ENCODE measurements around the gene KCNK10. TPM values are rescaled to one million over a fixed set of nuclear protein-coding genes. Genes with fewer than 3 reads are reported as not detected.

KCNK10 gene
- total RNA-seq, 1 donor from 2014 or later, result not detected

GRCh38 chr14:88163731-88164255 lies 159.3 kb downstream of the KCNK10 start:
- H3K36me3 Mint-ChIP-seq, result no peaks in the 10 kb centered on the region
- no peak overlapping the region for H3K4me3 Mint-ChIP-seq
- DNase-seq (ENCODE audit: low spot score in 2 of 2, unreplicated experiment in 2 of 2), result no peak
- H3K9me3 Mint-ChIP-seq, result peaks cover 2% of the 10 kb centered on the region
- H3K4me1 Mint-ChIP-seq, result no peaks in the 10 kb centered on the region
- H3K27me3 Mint-ChIP-seq (ENCODE audit: low read depth), result peaks cover 46% of the 10 kb centered on the region
- TF ChIP-seq, protein P1, sequence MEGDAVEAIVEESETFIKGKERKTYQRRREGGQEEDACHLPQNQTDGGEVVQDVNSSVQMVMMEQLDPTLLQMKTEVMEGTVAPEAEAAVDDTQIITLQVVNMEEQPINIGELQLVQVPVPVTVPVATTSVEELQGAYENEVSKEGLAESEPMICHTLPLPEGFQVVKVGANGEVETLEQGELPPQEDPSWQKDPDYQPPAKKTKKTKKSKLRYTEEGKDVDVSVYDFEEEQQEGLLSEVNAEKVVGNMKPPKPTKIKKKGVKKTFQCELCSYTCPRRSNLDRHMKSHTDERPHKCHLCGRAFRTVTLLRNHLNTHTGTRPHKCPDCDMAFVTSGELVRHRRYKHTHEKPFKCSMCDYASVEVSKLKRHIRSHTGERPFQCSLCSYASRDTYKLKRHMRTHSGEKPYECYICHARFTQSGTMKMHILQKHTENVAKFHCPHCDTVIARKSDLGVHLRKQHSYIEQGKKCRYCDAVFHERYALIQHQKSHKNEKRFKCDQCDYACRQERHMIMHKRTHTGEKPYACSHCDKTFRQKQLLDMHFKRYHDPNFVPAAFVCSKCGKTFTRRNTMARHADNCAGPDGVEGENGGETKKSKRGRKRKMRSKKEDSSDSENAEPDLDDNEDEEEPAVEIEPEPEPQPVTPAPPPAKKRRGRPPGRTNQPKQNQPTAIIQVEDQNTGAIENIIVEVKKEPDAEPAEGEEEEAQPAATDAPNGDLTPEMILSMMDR (IDR thresholded peaks at IDR 0.05; ENCODE audit: unreplicated experiment), result no peak
- H3K27ac Mint-ChIP-seq, result no peak overlapping the region

DNA sequence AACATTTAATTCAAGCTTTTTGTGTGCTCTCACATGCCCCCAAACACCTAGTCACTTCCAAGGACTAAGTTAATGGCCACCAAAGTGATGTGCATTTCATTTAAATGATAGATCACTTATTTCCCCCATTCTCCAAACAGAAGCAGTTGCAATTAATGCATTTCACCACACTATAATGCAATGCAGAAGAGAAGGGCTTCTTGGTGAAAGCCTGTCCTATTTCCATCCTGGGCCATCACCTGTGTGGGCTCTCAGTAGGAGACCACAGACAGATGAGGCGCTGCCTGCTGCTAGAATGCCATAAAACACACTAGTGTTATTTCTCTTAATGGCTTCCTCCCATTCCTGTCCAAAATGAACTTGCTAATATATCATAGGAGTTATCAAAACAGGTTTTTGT lies 166.9 kb downstream of the KCNK10 start:
- Mint-ChIP-seq H3K4me3 (no peak overlapping the region), H3K27ac (no peak overlapping the region), H3K4me1 (no peaks in the 10 kb centered on the region), H3K9me3 (no peaks in the 10 kb centered on the region), H3K36me3 (no peaks in the 10 kb centered on the region), H3K27me3 (ENCODE audit: low read depth) (peaks cover 38% of the 10 kb centered on the region)
- DNase-seq (ENCODE audit: low spot score in 2 of 2, unreplicated experiment in 2 of 2), result no peak
- TF ChIP-seq, protein P1 (IDR thresholded peaks at IDR 0.05; ENCODE audit: unreplicated experiment), result no peak

GRCh38 chr14:88154926-88155325 lies 168.1 kb downstream of the KCNK10 start:
- Mint-ChIP-seq H3K27me3 (ENCODE audit: low read depth) (peaks cover 32% of the 10 kb centered on the region), H3K9me3 (no peaks in the 10 kb centered on the region)
- TF ChIP-seq, protein P1 (IDR thresholded peaks at IDR 0.05; ENCODE audit: unreplicated experiment), result no peak

GRCh38 chr14:88154321-88154720 lies 168.7 kb downstream of the KCNK10 start:
- Mint-ChIP-seq H3K4me3 (no peak overlapping the region), H3K27ac (no peak overlapping the region), H3K4me1 (no peaks in the 10 kb centered on the region), H3K27me3 (ENCODE audit: low read depth) (peaks cover 30% of the 10 kb centered on the region), H3K9me3 (no peaks in the 10 kb centered on the region), H3K36me3 (no peaks in the 10 kb centered on the region)
- DNase-seq (ENCODE audit: low spot score in 2 of 2, unreplicated experiment in 2 of 2), result no peak
- TF ChIP-seq, protein P1 (IDR thresholded peaks at IDR 0.05; ENCODE audit: unreplicated experiment), result no peak

More at GRCh38 chr14:88154926-88155325, 168.1 kb downstream of the KCNK10 start:
- DNase-seq (ENCODE audit: low spot score in 2 of 2, unreplicated experiment in 2 of 2), result no peak
- Mint-ChIP-seq H3K4me3 (no peak overlapping the region), H3K4me1 (no peaks in the 10 kb centered on the region), H3K27ac (no peak overlapping the region), H3K36me3 (no peaks in the 10 kb centered on the region)

- Mint-ChIP-seq H3K27ac (no peak overlapping the region), H3K36me3 (no peaks in the 10 kb centered on the region), H3K9me3 (no peaks in the 10 kb centered on the region)
Observed at GRCh38 chr14:88146881-88147649, 176.0 kb downstream of the KCNK10 start.

More at GRCh38 chr14:88146881-88147649, 176.0 kb downstream of the KCNK10 start:
- Mint-ChIP-seq H3K4me1 (peaks cover 7% of the 10 kb centered on the region), H3K4me3 (no peak overlapping the region), H3K27me3 (ENCODE audit: low read depth) (peaks cover 46% of the 10 kb centered on the region)
- DNase-seq (ENCODE audit: low spot score in 2 of 2, unreplicated experiment in 2 of 2), result no peak
- TF ChIP-seq, protein P1 (IDR thresholded peaks at IDR 0.05; ENCODE audit: unreplicated experiment), result no peak

All from mesothelial cell of epicardium (in vitro differentiated cells).